CD4-positive, alpha-beta T cell treated with Interleukin-12 subunit alpha and Interleukin-12 subunit beta, for 1 hour (primary cell): ENCODE data around the gene WWOX.

Experiments
- DNase-seq: peaks from one replicate; pipeline ENCODE4 v3.0.0-alpha.2; 2020

The WWOX gene

GRCh38 chr16:78709137-78709884 lies 609.9 kb downstream of the WWOX start:
- DNase-seq = no peak

GRCh38 chr16:78715106-78715505 lies 615.7 kb downstream of the WWOX start:
- DNase-seq = no peak

- no peak for DNase-seq
Observed at GRCh38 chr16:78715673-78716072, 616.2 kb downstream of the WWOX start.

- DNase-seq = no peak
Observed at GRCh38 chr16:78718141-78718540, 618.7 kb downstream of the WWOX start.

GRCh38 chr16:78720416-78720815 lies 621.0 kb downstream of the WWOX start:
- no peak for DNase-seq

GRCh38 chr16:78727536-78727935 lies 628.1 kb downstream of the WWOX start:
- no peak for DNase-seq

GRCh38 chr16:78729687-78730086 lies 630.2 kb downstream of the WWOX start:
- no peak for DNase-seq

- no peak for DNase-seq
Observed at GRCh38 chr16:78731785-78732184, 632.3 kb downstream of the WWOX start.

- DNase-seq = no peak
Observed at GRCh38 chr16:78732696-78733095, 633.2 kb downstream of the WWOX start.

GRCh38 chr16:78735337-78735736 lies 635.9 kb downstream of the WWOX start:
- no peak for DNase-seq

GRCh38 chr16:78737630-78738029 lies 638.2 kb downstream of the WWOX start:
- DNase-seq = no peak

- no peak for DNase-seq
Observed at GRCh38 chr16:78738557-78738956, 639.1 kb downstream of the WWOX start.

- DNase-seq = no peak
Observed at GRCh38 chr16:78740269-78740668, 640.8 kb downstream of the WWOX start.

GRCh38 chr16:78742501-78743283 lies 643.2 kb downstream of the WWOX start:
- DNase-seq = peak; percentile 83

GRCh38 chr16:78743556-78743955 lies 644.1 kb downstream of the WWOX start:
- no peak for DNase-seq

GRCh38 chr16:78744099-78744498 lies 644.6 kb downstream of the WWOX start:
- no peak for DNase-seq

GRCh38 chr16:78744796-78745107 lies 645.3 kb downstream of the WWOX start:
- DNase-seq = no peak

GRCh38 chr16:78745108-78746019 lies 645.9 kb downstream of the WWOX start:
- DNase-seq = no peak

- no peak for DNase-seq
Observed at GRCh38 chr16:78746718-78747117, 647.3 kb downstream of the WWOX start.

- no peak for DNase-seq
Observed at GRCh38 chr16:78748220-78748929, 648.9 kb downstream of the WWOX start.

GRCh38 chr16:78749745-78750268 lies 650.4 kb downstream of the WWOX start:
- DNase-seq = peak; percentile 30

GRCh38 chr16:78750611-78751010 lies 651.2 kb downstream of the WWOX start:
- no peak for DNase-seq

GRCh38 chr16:78751601-78752000 lies 652.1 kb downstream of the WWOX start:
- DNase-seq = no peak
